Stimulated activated CD8-positive, alpha-beta memory T cell treated with anti-CD3 and anti-CD28 coated beads, Interleukin-12 subunit alpha, Interleukin-12 subunit beta, amount 100 ng/mL, for 1 hour (primary cell): Measurements from ENCODE around the gene TBC1D9.

Source experiments
- DNase-seq: peaks from one replicate; pipeline ENCODE4 v3.0.0-alpha.2; 2020; ENCODE audit warnings: low read depth

The TBC1D9 gene

DNA sequence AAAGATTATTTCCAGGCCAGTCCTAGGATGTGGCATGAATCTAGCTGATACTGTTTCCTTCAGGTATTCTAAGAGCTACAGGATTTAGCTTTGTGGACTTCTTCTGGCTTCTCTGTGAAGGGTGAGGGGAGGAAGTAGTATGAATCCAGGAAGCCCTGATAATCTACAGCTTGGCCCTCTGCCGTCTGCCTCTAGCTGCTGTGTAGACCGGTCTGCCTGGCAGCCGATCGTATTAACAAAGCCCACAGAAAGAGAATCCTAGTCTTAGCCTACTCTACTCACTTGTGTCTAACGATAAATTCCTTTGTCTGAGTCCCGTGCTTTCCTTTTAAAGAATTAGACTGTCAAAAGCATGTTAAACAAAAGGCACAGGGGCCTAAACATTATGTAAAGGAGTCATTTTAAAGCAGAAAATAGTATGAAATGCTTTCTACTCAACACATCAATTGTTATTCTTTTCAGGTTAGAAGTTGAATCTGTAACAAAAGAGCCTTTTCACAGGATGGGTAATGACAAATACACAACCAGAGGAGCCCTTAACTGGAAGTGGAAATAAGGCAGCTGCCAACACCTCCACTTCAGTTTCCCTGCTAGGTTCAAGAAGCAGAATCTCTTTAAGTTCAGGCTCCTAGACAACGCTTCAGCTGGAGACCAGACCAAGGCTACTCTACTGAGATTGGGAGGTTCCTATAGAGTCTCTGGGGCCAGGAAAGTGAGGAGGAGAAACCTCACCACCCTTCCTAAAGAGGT is 138.5 kb downstream of the TBC1D9 start:
- DNase-seq, result no peak

DNA sequence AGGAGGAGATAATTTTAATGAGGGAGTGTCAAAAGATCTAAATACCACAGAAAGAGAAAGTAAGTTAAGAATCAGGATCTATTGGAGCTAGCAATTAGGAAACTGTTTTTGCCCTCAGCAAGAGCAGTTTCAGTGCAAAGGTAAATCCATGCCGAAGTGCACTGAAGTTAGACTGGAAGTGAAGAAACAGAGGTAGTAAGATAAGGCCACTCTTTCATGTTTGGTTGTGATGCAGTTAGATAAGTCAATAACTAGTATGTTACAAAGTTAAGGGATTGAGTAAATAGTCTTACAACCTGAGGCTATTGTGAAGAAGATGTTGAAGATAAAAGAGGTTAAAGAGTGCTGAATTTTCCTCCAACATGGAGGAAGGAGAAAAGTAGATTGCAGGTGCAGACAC is 140.7 kb downstream of the TBC1D9 start:
- no peak for DNase-seq

GRCh38 chr4:140612357-140612756 is 143.8 kb downstream of the TBC1D9 start:
- no peak for DNase-seq

DNA sequence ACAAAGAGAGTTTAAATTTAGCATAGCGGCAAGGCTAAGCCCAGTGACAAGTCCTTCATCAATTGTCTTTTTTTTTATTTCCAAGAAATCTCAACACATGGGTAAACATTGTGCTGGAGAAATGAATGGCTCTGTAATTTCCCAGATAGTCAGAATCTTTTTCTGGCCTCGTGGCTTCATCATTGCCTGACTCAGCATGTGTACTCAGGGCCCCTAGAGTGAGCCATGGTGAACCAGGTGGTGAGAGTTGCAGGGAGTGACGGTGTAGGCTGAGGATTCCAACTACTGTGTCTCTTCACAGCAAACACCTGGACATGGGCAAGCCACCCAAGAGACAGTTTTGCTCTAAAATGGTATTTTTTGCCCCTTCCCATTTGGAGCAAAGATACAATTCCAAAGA is 144.3 kb downstream of the TBC1D9 start:
- no peak for DNase-seq

GRCh38 chr4:140609548-140610425 is 146.4 kb downstream of the TBC1D9 start:
- DNase-seq, result no peak

GRCh38 chr4:140607852-140608251 is 148.3 kb downstream of the TBC1D9 start:
- no peak for DNase-seq

DNA sequence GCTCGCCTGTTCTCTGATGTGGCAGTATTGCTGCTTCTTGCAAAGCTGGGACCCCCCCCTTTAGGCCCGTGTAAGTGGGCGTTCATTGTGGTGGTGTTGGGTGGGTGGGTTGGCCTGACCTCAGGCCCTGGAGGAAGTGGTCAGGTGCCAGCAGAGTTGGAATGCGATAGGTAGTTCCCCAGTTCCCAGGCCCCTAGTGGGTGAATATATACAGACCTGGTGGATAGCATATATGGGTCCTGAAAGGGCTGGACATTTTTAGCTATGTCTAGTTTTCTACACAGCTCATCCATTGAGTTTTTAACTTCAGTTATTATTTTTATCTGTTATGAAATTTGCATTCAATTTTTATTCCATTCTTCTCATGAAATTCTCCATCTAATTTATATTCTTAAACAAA is 151.6 kb downstream of the TBC1D9 start:
- no peak for DNase-seq

DNA sequence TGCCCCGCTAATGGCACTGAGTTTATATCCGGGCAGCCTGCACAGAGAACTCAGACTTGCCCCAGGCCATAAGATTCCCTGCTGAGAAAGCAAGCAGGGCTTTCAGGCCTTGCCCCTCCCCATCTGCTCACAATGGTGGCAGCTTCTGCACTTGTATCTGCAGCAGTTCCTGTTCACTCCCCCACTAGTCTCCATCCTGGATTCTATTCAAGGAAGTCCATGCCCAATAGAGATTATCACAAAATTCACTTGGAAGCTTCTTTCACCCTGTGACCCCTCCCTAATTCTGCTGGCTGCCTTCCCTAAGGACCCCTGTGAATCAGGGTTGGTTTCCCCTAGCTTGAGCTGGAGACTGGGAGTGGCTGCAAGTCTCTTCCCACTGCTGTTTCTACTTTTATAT is 152.9 kb downstream of the TBC1D9 start:
- no peak for DNase-seq

DNA sequence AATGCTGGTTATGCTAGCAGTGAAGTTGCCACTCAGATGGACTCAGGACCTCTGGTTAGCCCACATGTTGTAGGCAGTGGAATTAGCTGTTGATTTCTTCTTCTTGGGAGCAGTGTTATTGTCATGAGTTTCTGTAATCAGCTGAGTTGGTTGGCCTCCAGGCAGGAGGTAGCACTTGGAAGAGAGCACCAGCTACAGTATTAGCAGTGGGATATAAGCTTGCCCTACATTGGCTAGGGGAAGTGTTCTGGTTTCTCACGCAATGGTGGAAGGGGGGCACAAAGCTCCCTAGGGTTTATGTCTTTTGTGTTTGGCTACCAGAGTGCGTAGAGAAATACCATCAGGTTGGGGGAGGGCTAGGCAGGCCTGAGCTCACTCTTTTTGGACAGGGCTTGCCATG is 153.5 kb downstream of the TBC1D9 start:
- no peak for DNase-seq

- no peak for DNase-seq
These were observed 155.8 kb downstream of the TBC1D9 start for GRCh38 chr4:140600408-140600807.

- DNase-seq, result no peak
These were observed 161.1 kb downstream of the TBC1D9 start for GRCh38 chr4:140595065-140595464.

DNA sequence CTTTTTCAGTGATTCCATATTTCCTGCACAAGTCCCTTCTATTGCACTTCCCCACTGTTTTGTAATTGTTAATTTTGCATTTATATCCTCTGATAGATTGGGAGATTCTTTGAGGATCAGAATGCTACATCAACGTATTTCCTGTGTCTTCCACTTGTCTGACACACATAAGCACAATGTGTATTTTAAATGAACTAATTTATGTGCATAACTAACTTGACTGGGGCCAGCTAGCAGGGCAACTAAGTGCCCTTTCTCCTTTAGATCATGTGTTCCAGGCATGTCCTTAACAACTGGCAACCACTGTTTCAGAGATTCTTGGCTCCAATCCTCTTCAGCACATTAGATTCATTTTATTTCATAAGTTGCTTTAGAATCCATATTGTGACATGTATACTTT is 171.7 kb downstream of the TBC1D9 start:
- no peak for DNase-seq

DNA sequence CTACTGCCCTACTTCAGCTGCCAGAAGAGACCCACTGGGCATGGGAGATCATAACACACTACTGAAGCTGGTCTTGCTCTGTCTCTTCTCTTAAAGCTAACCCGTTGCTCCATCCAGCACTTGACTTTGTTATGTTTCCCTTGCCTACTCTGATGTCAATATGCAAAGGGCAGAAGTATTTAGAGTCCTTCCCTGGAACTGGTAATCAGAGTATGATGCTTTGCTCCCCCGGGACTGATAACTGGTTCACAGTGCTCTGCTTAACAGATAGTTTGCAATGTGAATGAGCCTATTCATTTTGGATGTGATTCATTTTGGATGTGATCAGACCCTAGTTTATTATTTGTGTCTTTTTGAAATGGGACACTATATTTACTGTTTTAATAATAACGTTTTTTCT is 175.1 kb downstream of the TBC1D9 start:
- no peak for DNase-seq

GRCh38 chr4:140579278-140579677 is 176.9 kb downstream of the TBC1D9 start:
- DNase-seq, result no peak

DNA sequence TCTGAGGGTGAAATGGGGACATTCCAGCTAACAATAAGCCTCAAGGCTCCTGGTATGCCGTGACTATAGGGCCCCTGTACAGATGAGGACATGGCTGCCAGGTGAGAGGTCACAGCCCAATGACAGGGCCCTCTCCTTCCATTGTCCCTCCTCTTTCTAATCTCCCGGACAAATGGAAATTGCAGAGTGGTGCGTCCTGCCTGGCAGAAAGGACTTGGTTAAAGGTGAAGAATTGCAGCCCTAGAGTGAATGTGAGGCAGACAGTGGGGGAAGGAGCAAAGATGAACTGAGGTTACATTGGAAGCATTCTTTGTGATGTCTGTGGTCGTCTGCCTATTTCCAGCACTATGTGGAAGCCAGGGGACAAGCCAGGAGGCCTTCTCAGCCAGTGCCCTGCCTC is 180.7 kb downstream of the TBC1D9 start:
- DNase-seq, result no peak

DNA sequence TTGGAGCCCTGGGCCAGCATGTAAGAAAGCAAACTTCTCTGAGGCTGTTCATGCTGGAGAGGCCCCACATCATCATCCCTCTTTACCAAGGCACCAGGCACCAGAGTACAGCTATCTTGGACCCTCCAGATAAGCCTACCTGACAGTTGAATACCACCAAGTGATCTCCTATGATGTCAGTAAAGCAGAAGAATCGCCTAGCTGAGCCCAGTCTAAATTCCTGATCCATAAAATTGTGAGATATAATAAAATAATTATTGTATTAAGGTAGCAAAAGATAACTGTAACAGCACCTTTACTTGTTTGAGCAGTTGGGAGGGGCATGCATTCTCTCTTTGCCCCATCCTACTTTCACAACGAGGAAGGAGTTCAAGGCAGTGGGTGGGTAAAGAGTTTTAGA is 184.6 kb downstream of the TBC1D9 start:
- DNase-seq, result no peak
